GM18870 (cell line): ENCODE results near the gene EXD3.
"Not testable (repeated sequence)": the region's sequence is repeated elsewhere in the genome, so short reads cannot be mapped to it uniquely, and the experiment has no call there.

Experiments
- ATAC-seq: cut with Tn5 transposase; IDR thresholded peaks from one replicate; pipeline ENCODE4 v1.9.1; 2021; ENCODE audit warnings: moderate library complexity; ENCODE audit not compliant: unreplicated experiment

EXD3 gene

GRCh38 chr9:137381501-137382443 lies 41.2 kb downstream of the EXD3 start:
- no peak for ATAC-seq

GRCh38 chr9:137380606-137381005 lies 42.4 kb downstream of the EXD3 start:
- no peak for ATAC-seq

- no peak for ATAC-seq
These were observed 42.8 kb downstream of the EXD3 start for GRCh38 chr9:137380171-137380570.

- no peak for ATAC-seq
These were observed 43.2 kb downstream of the EXD3 start for GRCh38 chr9:137379761-137380161.

GRCh38 chr9:137378688-137379410 lies 44.1 kb downstream of the EXD3 start:
- not testable (repeated sequence) for ATAC-seq

GRCh38 chr9:137376386-137376785 lies 46.6 kb downstream of the EXD3 start:
- ATAC-seq, result no peak

GRCh38 chr9:137375321-137376058 lies 47.5 kb downstream of the EXD3 start:
- no peak for ATAC-seq

- no peak for ATAC-seq
These were observed 48.7 kb downstream of the EXD3 start for GRCh38 chr9:137374131-137374845.

GRCh38 chr9:137373611-137373980 lies 49.4 kb downstream of the EXD3 start:
- no peak for ATAC-seq

- ATAC-seq, result no peak
These were observed 50.0 kb downstream of the EXD3 start for GRCh38 chr9:137372693-137373610.

GRCh38 chr9:137371946-137372651 lies 50.9 kb downstream of the EXD3 start:
- ATAC-seq, result no peak

GRCh38 chr9:137371521-137371941 lies 51.4 kb downstream of the EXD3 start:
- ATAC-seq, result no peak

- ATAC-seq, result no peak
These were observed 52.0 kb downstream of the EXD3 start for GRCh38 chr9:137370865-137371520.

GRCh38 chr9:137369911-137370764 lies 52.8 kb downstream of the EXD3 start:
- ATAC-seq, result no peak

- ATAC-seq, result no peak
These were observed 53.7 kb downstream of the EXD3 start for GRCh38 chr9:137369061-137369787.

- ATAC-seq, result no peak
These were observed 54.4 kb downstream of the EXD3 start for GRCh38 chr9:137368431-137369035.
